Astrocyte (in vitro differentiated cells and primary cell): ENCODE data around the gene CDR2L. TPM values are rescaled to one million over a fixed set of nuclear protein-coding genes. Genes with fewer than 3 reads are reported as not detected.
A peak's percentile ranks its signal among the peaks of the same experiment; 100 is the strongest.

Experiments used
- DNase-seq: peaks from one replicate; pipeline ENCODE4 v3.0.0-alpha.2; 2010; ENCODE audit warnings: low read depth
- FAIRE-seq: peaks from 2 replicates; lab custom pipeline; 2011; peaks lifted over from hg19 to GRCh38; lab: Jason Lieb, UNC
- H2AFZ ChIP-seq: 2 replicates; pipeline ENCODE4 v1.6.0; 2012; ENCODE audit warnings: low read depth, low read length, inconsistent platforms
- H3K27ac ChIP-seq: 2 replicates; pipeline ENCODE4 v1.5.1; 2011; ENCODE audit warnings: low read depth, low read length, inconsistent platforms
- H3K27me3 ChIP-seq: 2 replicates; pipeline ENCODE4 v1.6.0; 2011; ENCODE audit warnings: low read length, inconsistent platforms; ENCODE audit not compliant: insufficient read depth
- H3K36me3 ChIP-seq: 2 replicates; pipeline ENCODE4 v1.5.1; 2011; ENCODE audit warnings: low read length, inconsistent platforms; ENCODE audit not compliant: insufficient read depth
- H3K4me1 ChIP-seq: 2 replicates; pipeline ENCODE4 v1.5.1; 2011; ENCODE audit warnings: low read length, inconsistent platforms; ENCODE audit not compliant: insufficient read depth
- H3K4me2 ChIP-seq: 2 replicates; pipeline ENCODE4 v1.6.0; 2012; ENCODE audit warnings: low read length, inconsistent platforms
- H3K4me3 ChIP-seq: 2 replicates; pipeline ENCODE4 v1.5.1; 2011; ENCODE audit warnings: low read depth, mild to moderate bottlenecking, low read length, inconsistent platforms; ENCODE audit not compliant: insufficient read depth
- H3K79me2 ChIP-seq: 2 replicates; pipeline ENCODE4 v1.6.0; 2012; ENCODE audit warnings: mild to moderate bottlenecking, low read length, inconsistent platforms; ENCODE audit not compliant: insufficient read depth
- H3K9ac ChIP-seq: 2 replicates; pipeline ENCODE4 v1.6.0; 2012; ENCODE audit warnings: mild to moderate bottlenecking, low read length, inconsistent platforms
- H3K9me3 ChIP-seq: 2 replicates; pipeline ENCODE4 v1.5.1; 2012; ENCODE audit warnings: low read depth, mild to moderate bottlenecking, low read length, inconsistent platforms; ENCODE audit not compliant: insufficient read depth
- H4K20me1 ChIP-seq: 2 replicates; pipeline ENCODE4 v1.6.0; 2012; ENCODE audit warnings: low read length, inconsistent platforms; ENCODE audit not compliant: insufficient read depth
- H3K27ac Mint-ChIP-seq: one replicate; pipeline ENCODE4 v1.8.0; 2021; ENCODE audit warnings: mild to moderate bottlenecking, mixed read lengths; ENCODE audit not compliant: unreplicated experiment
- H3K27me3 Mint-ChIP-seq: one replicate; pipeline ENCODE4 v1.8.0; 2021; ENCODE audit warnings: low read depth, mixed read lengths; ENCODE audit not compliant: unreplicated experiment
- H3K36me3 Mint-ChIP-seq: one replicate; pipeline ENCODE4 v1.8.0; 2021; ENCODE audit warnings: low read depth, mixed read lengths; ENCODE audit not compliant: unreplicated experiment
- H3K4me1 Mint-ChIP-seq: one replicate; pipeline ENCODE4 v1.8.0; 2021; ENCODE audit warnings: low read depth, mixed read lengths; ENCODE audit not compliant: unreplicated experiment
- H3K4me3 Mint-ChIP-seq: one replicate; pipeline ENCODE4 v1.8.0; 2021; ENCODE audit warnings: mild to moderate bottlenecking, moderate library complexity, mixed read lengths; ENCODE audit not compliant: unreplicated experiment
- H3K9me3 Mint-ChIP-seq: one replicate; pipeline ENCODE4 v1.8.0; 2021; ENCODE audit warnings: mild to moderate bottlenecking, mixed read lengths; ENCODE audit not compliant: unreplicated experiment
- EZH2 ChIP-seq: IDR thresholded peaks from 2 replicates; pipeline ENCODE4 v1.6.1; 2012; ENCODE audit warnings: mild to moderate bottlenecking, low read length, inconsistent platforms; ENCODE audit not compliant: insufficient read depth
- total RNA-seq: library from RNA; stranded (reverse); gene quantifications from 2 replicates; pipeline ENCODE4 v1.2.1, GENCODE V29; 2021
- TF ChIP-seq, protein P1 (sequence below): IDR thresholded peaks from 2 replicates; pipeline ENCODE4 v1.5.1; 2011; ENCODE audit warnings: low read depth, mild to moderate bottlenecking, inconsistent platforms, low read length, moderate library complexity; ENCODE audit not compliant: insufficient read depth

The CDR2L gene
- total RNA-seq, 1 donor from 2014 or later, result 59.1 TPM

DNA sequence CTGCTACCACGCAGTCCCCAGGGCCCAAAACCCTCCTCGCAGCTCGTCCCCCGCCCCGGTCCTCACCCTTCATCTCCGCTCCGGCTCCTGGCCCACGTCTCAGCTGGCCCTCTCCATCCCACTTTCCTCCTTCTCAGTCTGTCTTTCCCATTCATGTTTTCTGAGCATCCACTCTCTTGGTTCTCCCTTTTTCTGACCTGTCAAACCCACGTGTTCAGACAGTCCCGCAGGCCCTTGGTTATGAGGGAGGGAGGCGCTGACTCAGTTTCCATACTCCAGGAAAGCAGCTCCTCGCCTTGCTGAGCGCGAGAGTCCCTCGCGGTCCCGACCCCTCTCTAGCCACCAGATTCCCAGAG is 14.5 kb upstream of the CDR2L start:
- no peaks in the 10 kb centered on the region for H3K36me3 ChIP-seq
- TF ChIP-seq, protein P1, sequence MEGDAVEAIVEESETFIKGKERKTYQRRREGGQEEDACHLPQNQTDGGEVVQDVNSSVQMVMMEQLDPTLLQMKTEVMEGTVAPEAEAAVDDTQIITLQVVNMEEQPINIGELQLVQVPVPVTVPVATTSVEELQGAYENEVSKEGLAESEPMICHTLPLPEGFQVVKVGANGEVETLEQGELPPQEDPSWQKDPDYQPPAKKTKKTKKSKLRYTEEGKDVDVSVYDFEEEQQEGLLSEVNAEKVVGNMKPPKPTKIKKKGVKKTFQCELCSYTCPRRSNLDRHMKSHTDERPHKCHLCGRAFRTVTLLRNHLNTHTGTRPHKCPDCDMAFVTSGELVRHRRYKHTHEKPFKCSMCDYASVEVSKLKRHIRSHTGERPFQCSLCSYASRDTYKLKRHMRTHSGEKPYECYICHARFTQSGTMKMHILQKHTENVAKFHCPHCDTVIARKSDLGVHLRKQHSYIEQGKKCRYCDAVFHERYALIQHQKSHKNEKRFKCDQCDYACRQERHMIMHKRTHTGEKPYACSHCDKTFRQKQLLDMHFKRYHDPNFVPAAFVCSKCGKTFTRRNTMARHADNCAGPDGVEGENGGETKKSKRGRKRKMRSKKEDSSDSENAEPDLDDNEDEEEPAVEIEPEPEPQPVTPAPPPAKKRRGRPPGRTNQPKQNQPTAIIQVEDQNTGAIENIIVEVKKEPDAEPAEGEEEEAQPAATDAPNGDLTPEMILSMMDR, result no peak
- peak; percentile 78 for TF ChIP-seq EZH2
- DNase-seq, result no peak
- H3K4me1 ChIP-seq, result no peaks in the 10 kb centered on the region
- H2AFZ ChIP-seq, result peak overlapping the region; percentile 32
- no peak overlapping the region for H3K4me3 ChIP-seq
- no peak for FAIRE-seq
- peak overlapping the region; percentile 79 for H3K4me2 ChIP-seq
- H3K9ac ChIP-seq, result no peak overlapping the region
- Mint-ChIP-seq H3K4me1 (no peaks in the 10 kb centered on the region), H3K9me3 (no peaks in the 10 kb centered on the region), H3K36me3 (no peaks in the 10 kb centered on the region), H3K27ac (no peak overlapping the region), H3K4me3 (peak overlapping the region; percentile 73), H3K27me3 (peaks cover 55% of the 10 kb centered on the region)
- peaks cover 16% of the 10 kb centered on the region for H3K27me3 ChIP-seq
- H3K27ac ChIP-seq, result no peak overlapping the region
- no peaks in the 10 kb centered on the region for H4K20me1 ChIP-seq
- no peaks in the 10 kb centered on the region for H3K79me2 ChIP-seq
- no peaks in the 10 kb centered on the region for H3K9me3 ChIP-seq

DNA sequence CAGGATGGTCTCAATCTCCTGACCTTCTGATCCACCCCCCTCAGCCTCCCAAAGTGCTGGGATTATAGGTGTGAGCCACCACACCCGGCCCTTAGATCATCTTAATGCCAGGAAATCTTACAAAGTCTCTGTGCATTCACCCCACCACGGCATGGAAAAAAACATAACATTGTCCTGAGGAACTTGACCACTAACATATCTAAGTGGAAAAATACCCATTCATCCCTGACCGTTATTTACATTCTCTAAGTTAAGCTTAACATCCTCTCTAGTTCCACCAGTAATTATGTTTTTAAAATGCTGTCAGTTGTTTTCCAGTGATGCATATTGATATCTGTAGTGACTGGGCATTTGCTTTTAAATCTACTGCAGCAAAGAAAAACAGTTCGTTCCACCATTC is 11.5 kb upstream of the CDR2L start:
- Histone ChIP-seq H3K9ac (no peak overlapping the region), H4K20me1 (no peaks in the 10 kb centered on the region), H3K9me3 (no peaks in the 10 kb centered on the region), H3K4me2 (no peak overlapping the region), H3K79me2 (no peaks in the 10 kb centered on the region), H3K27me3 (peaks cover 16% of the 10 kb centered on the region), H3K36me3 (no peaks in the 10 kb centered on the region), H3K4me1 (no peaks in the 10 kb centered on the region), H3K4me3 (no peak overlapping the region), H3K27ac (no peak overlapping the region), H2AFZ (no peak overlapping the region)
- no peak overlapping the region for H3K27ac Mint-ChIP-seq
- DNase-seq (no peak), FAIRE-seq (no peak)
- H3K4me1 Mint-ChIP-seq, result no peaks in the 10 kb centered on the region
- no peaks in the 10 kb centered on the region for H3K36me3 Mint-ChIP-seq
- H3K9me3 Mint-ChIP-seq, result no peaks in the 10 kb centered on the region
- H3K27me3 Mint-ChIP-seq, result peaks cover 48% of the 10 kb centered on the region
- H3K4me3 Mint-ChIP-seq, result no peak overlapping the region
- TF ChIP-seq, protein P1, result no peak
- no peak for TF ChIP-seq EZH2

DNA sequence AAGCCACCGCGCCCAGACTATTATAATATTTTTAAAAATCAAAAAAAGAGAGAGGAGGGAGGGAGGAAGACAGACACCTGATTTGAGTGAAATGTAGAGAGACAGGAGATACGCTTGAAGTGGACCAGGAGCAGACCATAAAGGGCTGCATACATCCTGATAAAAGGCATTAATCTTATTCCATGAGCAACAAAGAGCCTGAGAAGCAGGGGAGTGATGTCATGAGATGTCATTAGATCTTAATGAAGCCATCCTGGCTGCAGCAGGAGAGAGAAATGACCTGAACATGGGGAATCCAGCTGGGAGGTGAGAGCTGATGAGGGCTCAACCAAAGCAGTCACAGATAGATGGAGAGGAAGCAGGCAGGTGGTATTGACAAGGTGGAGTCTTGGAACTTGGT is 9.6 kb upstream of the CDR2L start:
- Mint-ChIP-seq H3K4me3 (peak overlapping the region; percentile 14), H3K27me3 (peaks cover 39% of the 10 kb centered on the region), H3K36me3 (no peaks in the 10 kb centered on the region), H3K4me1 (peaks cover 5% of the 10 kb centered on the region), H3K9me3 (no peaks in the 10 kb centered on the region), H3K27ac (peak overlapping the region; percentile 5)
- Histone ChIP-seq H3K4me3 (no peak overlapping the region), H2AFZ (no peak overlapping the region), H3K9me3 (no peaks in the 10 kb centered on the region), H3K4me2 (no peak overlapping the region), H3K79me2 (no peaks in the 10 kb centered on the region), H3K27me3 (peaks cover 10% of the 10 kb centered on the region), H3K4me1 (peaks cover 14% of the 10 kb centered on the region), H3K27ac (no peak overlapping the region), H3K36me3 (no peaks in the 10 kb centered on the region), H3K9ac (no peak overlapping the region), H4K20me1 (no peaks in the 10 kb centered on the region)
- TF ChIP-seq, protein P1, result no peak
- FAIRE-seq (no peak), DNase-seq (no peak)
